Omental fat pad (tissue), 4 donors: ENCODE measurements around the gene CRKL. TPM values are rescaled to one million over a fixed set of nuclear protein-coding genes. Genes with fewer than 3 reads are reported as not detected.

Source experiments
- ATAC-seq: fragments of 150-250 bp; one replicate; pipeline ENCODE4 v1.9.1; 2016; ENCODE audit warnings: mild to moderate bottlenecking, moderate library complexity; ENCODE audit not compliant: low FRiP score
- DNase-seq: peaks from one replicate; pipeline ENCODE4 v3.0.0-alpha.2; 2019; ENCODE audit warnings: low spot score
- total RNA-seq, 4 donors: library from RNA; depleted of rRNA; stranded (reverse); fragments of >200 nt; gene quantifications; one replicate each; pipeline ENCODE4 v1.1.0, GENCODE V29; 2016
- TF ChIP-seq, protein P1 (sequence below), 3 donors: fragments of 450-650 bp; IDR thresholded peaks; one replicate each; pipeline ENCODE4 v1.5.1; 2016 to 2017; ENCODE audit warnings: antibody characterized with exemption in 3 of 3, mild to moderate bottlenecking in 3 of 3, moderate library complexity in 2 of 3

CRKL gene
- total RNA-seq, 4 donors from 2014 or later, result 37.9 to 51.6 (median 45.4) TPM

DNA sequence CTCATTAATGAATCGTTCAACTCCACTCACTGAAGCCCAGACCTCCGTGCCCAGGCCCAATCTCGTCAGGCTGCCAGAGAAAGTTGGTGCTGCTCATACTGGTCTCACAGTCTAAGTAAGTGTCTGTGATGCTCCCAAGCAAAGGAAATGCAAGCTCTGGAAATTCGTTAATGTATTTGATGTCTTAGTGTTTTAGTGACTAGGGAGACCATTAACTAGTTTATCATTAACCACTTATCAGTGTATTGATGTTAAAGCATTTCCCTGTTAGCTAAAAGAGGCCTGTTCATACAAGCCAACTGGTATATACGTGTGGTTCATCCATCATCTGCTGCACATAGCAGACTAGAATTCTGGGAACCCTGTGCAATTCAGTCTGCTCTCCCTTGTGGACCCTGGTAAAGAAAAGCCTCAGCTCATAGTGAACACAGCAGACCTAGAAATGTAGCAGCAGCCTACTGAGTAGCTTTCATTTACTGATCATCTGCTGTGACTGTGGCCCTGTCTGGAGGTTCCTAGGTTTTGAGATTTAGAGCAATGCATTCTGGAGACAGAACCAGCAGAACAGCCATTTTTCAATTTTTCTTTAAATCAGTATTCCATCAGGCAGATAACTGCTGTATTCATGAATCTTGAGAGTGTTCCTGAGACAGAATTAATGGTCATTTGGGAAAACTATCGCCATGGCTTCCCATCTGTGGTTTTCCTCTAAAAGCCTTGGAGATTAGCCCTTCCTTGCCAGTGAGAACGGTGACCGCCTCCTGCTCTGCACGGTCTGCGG lies 34.1 kb downstream of the CRKL start:
- DNase-seq, result no peak
- no peak for ATAC-seq
- TF ChIP-seq, protein P1, sequence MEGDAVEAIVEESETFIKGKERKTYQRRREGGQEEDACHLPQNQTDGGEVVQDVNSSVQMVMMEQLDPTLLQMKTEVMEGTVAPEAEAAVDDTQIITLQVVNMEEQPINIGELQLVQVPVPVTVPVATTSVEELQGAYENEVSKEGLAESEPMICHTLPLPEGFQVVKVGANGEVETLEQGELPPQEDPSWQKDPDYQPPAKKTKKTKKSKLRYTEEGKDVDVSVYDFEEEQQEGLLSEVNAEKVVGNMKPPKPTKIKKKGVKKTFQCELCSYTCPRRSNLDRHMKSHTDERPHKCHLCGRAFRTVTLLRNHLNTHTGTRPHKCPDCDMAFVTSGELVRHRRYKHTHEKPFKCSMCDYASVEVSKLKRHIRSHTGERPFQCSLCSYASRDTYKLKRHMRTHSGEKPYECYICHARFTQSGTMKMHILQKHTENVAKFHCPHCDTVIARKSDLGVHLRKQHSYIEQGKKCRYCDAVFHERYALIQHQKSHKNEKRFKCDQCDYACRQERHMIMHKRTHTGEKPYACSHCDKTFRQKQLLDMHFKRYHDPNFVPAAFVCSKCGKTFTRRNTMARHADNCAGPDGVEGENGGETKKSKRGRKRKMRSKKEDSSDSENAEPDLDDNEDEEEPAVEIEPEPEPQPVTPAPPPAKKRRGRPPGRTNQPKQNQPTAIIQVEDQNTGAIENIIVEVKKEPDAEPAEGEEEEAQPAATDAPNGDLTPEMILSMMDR (IDR thresholded peaks at IDR 0.05), result no peak

DNA sequence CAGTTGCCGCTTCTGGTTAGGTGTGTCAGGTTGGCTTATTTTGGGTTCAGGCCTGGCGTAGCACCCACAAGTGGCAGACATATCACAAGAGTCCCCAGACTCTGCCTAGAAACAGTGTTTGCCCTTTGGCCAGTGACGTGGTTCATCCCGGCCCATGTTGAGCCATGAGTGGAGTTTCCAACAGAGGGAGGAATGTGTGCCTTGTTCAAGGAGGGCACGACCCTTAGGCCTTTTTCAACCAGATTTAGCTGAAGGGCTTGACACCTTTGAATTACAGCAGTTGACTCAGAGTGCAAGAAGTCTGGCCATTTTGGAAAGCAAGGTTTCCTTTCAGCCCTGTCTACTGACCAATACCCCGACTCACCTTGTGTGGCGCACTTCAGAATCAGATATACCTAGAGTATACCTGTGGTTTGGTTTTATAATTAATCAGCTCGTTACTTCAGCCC lies 34.7 kb downstream of the CRKL start:
- no peak for DNase-seq
- no peak for ATAC-seq
- TF ChIP-seq, protein P1 (IDR thresholded peaks at IDR 0.05), result no peak

DNA sequence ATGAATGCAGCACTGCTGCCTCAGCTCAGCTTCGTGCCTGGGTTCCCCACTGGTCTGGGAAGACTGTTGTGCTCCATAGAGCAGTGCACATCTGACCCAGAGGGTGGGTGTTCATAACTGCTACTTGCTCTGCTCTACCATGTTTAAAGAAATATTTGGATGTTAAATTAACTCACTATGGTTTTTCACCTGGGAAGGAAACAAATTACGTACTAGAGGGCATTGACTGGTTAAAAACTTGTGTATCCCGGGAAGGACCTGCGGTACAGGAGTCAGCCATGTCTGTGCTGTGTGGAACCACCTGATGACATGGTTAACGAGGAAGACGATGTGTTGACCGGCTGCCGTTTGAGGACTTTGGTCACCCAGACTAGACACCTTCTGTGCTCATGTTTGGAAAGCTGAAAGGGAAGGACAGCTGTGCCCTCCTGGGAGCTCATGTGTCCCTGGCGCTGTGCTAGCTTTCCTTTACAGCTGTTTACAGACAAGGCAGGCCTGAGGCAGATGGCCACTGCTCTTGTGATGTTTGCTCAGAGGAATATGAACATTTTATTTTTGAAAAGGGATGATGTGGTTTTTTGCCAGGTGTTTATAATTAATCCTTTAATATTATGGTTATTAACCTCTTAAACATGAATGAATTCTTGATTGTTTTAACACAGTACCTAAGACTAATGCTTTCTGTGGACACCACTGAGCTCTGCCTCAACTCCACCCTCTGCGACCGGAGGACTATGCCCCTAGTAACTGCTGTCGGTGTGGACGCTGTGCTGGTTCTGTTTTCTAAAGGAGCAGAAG lies 35.5 kb downstream of the CRKL start:
- ATAC-seq (no peak), DNase-seq (no peak)
- TF ChIP-seq, protein P1 (IDR thresholded peaks at IDR 0.05), result no peak

DNA sequence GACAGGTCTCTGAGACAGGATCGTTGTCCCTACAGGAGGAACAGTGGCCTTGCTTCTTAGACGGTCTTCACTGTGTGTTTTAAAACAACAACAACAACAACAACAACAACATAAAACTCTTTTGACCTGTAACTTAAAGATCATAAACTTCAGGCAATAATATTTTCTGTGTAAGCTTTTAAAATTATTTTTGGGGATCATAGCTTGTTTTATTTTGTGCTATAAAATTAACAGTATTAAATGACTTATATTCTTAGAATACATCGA lies 36.1 kb downstream of the CRKL start:
- no peak for ATAC-seq
- TF ChIP-seq, protein P1 (IDR thresholded peaks at IDR 0.05), result no peak
- DNase-seq, result no peak

DNA sequence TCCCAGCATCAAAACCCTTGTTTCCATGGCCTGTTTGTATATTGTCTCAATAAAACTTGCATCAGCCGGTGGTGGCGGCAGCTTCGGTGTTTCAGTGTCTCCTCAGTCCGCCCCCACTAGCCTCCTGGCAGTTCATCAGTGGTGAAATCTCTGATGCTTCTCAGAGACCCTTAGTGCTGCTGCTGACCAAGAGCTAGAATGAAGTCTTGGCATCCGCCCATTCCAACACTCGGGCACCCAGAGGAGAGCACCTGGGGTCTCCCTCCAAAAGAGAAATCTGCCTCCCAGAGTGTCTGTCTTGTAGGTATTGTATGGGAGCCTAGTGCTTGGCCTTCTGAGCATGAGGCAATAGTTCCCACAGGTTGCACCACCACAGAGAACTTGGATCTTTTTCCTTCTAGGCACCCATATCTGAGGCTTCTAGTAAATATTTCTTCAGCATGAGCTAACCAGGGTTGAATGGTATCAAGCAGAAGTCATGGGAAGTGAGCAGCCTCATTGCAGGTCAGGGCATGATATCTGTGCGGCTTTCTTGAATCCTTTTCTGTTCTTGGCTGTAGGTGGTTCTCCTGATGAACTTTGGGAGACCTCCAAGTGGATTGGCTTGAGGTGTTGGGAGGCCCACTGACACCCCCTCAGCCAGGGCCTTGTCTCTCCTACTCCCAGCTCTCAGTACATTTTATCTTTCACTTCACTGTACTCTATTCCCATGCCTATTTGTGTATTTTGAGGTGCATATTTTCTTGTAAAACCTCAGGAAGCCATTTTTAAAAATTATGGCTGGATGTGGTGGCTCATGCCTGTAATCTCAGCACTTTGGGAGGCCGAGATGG lies 36.7 kb downstream of the CRKL start:
- ATAC-seq (peak; percentile 47), DNase-seq (no peak)
- TF ChIP-seq, protein P1 (IDR thresholded peaks at IDR 0.05), result no peak

DNA sequence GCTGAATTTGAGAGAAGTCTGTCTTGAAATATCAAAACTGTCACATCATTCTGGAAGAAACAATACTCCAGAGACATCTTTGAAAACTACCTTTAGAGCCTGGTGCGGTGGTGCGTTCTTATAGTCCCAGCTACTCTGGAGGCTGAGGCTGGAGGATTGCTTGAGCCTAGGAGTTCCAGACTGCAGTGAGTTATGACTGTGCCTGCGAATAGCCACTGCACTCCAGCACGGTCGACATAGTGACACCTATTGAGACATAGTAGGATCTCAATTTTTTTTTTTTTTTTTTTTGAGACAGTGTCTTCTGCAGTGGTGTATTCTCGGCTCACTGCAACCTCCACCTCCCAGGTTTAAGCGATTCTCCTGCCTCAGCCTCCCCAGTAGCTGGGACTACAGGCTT lies 38.3 kb downstream of the CRKL start:
- DNase-seq (no peak), ATAC-seq (no peak)
- TF ChIP-seq, protein P1 (IDR thresholded peaks at IDR 0.05), result no peak
